GM12801 (cell line): Measurements from ENCODE around the gene VPS41.

Source experiments
- TF ChIP-seq, protein P1 (sequence below): IDR thresholded peaks from one replicate; pipeline ENCODE4 v1.5.1; 2011; ENCODE audit warnings: control low read depth; ENCODE audit not compliant: insufficient read length; ENCODE audit errors: extremely low read depth

Gene VPS41

DNA sequence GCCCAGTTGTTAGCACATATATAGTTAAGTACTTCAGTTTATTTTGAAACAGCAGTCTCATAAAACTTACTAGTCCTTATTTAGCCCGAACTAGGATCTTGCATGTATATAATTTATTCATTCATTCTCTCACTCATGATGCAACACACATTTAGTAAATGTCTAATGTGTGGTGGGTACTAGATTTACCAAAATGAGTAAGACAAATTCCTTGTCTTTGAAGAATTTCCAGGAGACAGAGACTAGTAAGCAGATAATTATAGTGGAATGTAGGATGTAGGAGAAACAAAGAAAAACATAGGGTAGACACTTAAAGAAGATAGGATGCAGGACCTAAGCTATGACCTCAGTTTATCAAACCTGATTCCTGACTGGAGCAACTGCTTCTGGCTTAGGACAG is 157.6 kb downstream of the VPS41 start:
- TF ChIP-seq, protein P1, sequence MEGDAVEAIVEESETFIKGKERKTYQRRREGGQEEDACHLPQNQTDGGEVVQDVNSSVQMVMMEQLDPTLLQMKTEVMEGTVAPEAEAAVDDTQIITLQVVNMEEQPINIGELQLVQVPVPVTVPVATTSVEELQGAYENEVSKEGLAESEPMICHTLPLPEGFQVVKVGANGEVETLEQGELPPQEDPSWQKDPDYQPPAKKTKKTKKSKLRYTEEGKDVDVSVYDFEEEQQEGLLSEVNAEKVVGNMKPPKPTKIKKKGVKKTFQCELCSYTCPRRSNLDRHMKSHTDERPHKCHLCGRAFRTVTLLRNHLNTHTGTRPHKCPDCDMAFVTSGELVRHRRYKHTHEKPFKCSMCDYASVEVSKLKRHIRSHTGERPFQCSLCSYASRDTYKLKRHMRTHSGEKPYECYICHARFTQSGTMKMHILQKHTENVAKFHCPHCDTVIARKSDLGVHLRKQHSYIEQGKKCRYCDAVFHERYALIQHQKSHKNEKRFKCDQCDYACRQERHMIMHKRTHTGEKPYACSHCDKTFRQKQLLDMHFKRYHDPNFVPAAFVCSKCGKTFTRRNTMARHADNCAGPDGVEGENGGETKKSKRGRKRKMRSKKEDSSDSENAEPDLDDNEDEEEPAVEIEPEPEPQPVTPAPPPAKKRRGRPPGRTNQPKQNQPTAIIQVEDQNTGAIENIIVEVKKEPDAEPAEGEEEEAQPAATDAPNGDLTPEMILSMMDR, result no peak

DNA sequence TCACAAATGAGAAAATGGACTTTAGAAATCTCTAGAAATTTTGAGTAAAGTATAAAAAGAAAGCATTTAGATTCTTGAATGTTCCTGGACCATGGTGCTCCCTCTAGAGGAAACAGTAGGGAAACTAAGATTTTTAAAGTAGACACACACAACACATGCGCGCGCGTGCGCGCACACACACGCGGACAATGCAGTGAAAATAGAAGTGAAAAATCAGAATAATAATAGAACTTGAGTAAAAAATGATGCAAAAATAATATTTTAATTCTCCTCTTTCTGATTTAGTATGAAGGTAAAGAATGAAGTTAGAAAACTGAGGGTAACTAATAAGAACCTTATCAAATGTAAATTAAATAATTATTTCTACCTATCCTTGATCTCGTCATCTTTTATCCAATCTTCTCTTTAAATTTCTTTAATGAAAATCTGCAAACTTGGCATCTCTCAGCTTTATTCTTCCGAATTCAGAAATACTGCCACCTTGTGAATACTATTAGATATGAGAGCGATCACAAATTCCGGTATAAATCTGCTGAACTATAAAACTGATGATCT is 160.9 kb downstream of the VPS41 start:
- TF ChIP-seq, protein P1, result no peak

DNA sequence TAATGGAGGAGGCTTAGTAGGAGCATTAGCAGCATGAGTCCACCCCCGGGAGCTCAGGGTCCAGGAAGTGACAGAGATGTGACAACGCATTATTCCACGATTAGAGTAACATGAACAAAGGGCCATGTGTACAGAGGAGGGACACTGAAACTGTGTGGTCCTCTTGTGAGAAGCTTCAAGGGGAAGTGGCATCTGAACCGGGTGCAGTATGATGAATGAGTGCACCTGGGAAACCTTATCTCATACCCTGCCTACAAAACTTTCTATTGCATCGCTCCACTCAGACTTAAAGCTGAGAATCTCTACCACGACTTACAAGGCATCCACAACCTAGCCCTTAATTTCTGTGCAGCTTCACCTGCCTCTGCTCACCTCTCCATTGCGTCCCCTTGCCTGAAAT is 162.6 kb downstream of the VPS41 start:
- TF ChIP-seq, protein P1, result no peak

DNA sequence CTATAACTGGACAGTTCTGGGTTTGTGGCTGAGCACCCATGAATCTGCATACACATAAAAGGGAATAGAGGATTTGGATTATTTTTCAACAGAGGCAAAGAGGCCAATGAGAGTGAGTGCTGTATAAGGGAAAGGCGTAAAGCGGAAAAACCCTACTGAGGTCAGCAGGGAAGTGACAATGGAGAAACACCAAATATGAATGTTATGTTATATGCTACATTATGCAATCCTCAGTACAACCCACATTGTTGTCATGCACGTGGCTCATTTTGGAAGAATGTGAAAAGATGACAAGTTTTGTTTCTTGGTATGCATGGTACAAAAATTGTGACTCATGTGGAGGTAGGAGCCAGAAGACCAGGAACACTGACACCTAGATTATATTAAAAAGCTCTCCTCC is 164.2 kb downstream of the VPS41 start:
- TF ChIP-seq, protein P1, result no peak

DNA sequence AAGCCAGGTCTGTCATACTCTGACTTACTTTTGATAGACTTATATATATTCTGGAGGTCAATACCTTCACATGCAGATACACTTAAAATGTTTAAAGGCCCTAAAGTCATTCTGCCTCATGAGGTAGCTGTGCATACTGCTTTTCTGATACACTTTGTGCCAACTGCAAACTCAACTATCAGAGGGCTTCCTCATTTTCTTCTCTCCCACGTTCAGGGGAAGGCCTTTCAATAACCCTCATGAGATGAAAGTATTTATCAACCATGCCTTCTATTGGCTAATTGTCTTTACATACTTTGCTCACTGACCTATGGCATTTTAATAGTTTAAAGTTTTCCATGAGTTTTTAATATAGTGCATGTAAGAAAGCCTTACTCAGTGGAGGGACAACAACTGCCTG is 165.1 kb downstream of the VPS41 start:
- TF ChIP-seq, protein P1, result no peak

DNA sequence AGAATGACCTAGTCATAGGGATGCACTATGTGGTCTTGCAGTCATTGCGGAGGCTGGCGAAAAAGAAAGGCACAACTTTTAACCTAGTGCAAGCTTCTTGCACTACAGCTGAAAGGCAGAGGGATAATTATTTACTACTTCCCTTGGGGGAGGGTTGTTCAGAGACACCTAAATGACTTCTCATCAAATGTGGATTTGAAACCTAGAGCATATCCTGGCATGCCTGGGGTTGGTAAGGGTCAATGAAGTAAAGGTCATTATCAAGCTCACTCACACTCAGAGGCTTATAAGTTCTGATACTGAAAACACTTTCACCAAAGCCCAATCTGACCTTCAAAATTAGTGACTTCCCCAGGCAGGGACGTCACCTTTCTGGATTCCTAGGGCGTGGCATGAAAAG is 168.9 kb downstream of the VPS41 start:
- TF ChIP-seq, protein P1, result no peak

DNA sequence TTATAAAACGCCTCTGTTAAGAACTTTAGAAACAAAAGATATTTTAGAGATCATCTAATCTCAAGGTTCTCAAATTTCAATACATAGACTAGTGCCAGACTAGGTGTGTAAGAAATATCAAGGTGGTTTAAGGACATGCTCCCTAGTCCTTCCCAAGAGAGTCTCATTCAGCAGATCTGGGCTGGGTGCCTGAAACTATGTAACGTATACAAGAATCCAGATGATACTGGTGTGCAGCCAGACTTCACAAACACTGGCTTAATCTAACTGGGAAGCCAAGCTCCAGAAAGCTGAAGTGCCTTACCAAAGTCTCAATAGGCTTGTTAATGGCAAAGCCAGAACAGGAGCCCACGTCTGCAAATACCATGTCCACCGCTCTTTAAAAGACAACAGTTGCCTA is 172.9 kb downstream of the VPS41 start:
- TF ChIP-seq, protein P1, result no peak
